H9 (cell line): ENCODE data around the gene CDH23. TPM values are rescaled to one million over a fixed set of nuclear protein-coding genes. Genes with fewer than 3 reads are reported as not detected.

Experiments
- DNase-seq: peaks from one replicate; pipeline ENCODE4 v3.0.0-alpha.2; 2017
- H2AFZ ChIP-seq: one replicate; pipeline ENCODE4 v1.6.1; 2013; ENCODE audit warnings: mild to moderate bottlenecking, low read length, control low read depth, moderate library complexity
- H2AK5ac ChIP-seq: 2 replicates; pipeline ENCODE4 v1.6.1; 2013; ENCODE audit warnings: low read length, control low read depth, mixed read lengths; ENCODE audit not compliant: insufficient read length
- H2BK120ac ChIP-seq: one replicate; pipeline ENCODE4 v1.6.1; 2013; ENCODE audit warnings: low read depth, mild to moderate bottlenecking, low read length, control low read depth, inconsistent platforms; ENCODE audit not compliant: poor library complexity, severe bottlenecking
- H2BK12ac ChIP-seq: 2 replicates; pipeline ENCODE4 v1.6.1; 2013; ENCODE audit warnings: low read length, control low read depth, mixed read lengths, low read depth; ENCODE audit not compliant: insufficient read length
- H2BK15ac ChIP-seq: 2 replicates; pipeline ENCODE4 v1.6.1; 2013; ENCODE audit warnings: low read depth, low read length, control low read depth
- H2BK20ac ChIP-seq: one replicate; pipeline ENCODE4 v1.6.1; 2013; ENCODE audit warnings: low read depth, mild to moderate bottlenecking, low read length, control low read depth, inconsistent platforms; ENCODE audit not compliant: poor library complexity, severe bottlenecking
- H2BK5ac ChIP-seq: 2 replicates; pipeline ENCODE4 v1.6.1; 2013; ENCODE audit warnings: low read length, control low read depth, mixed read lengths; ENCODE audit not compliant: insufficient read length
- H3K14ac ChIP-seq: 2 replicates; pipeline ENCODE4 v1.6.1; 2013; ENCODE audit warnings: low read length, control low read depth; ENCODE audit not compliant: insufficient read depth
- H3K18ac ChIP-seq: 2 replicates; pipeline ENCODE4 v1.6.1; 2013; ENCODE audit warnings: low read depth, mild to moderate bottlenecking, mixed read lengths, low read length, control low read depth; ENCODE audit not compliant: insufficient read length
- H3K23ac ChIP-seq: 2 replicates; pipeline ENCODE4 v1.6.1; 2013; ENCODE audit warnings: low read length, control low read depth, mixed read lengths, low read depth; ENCODE audit not compliant: insufficient read length
- H3K23me2 ChIP-seq: 2 replicates; pipeline ENCODE4 v1.6.1; 2013; ENCODE audit warnings: low read depth, mild to moderate bottlenecking, mixed read lengths, low read length, control low read depth; ENCODE audit not compliant: insufficient read length, poor library complexity, severe bottlenecking
- H3K27ac ChIP-seq: 2 replicates; pipeline ENCODE4 v1.5.1; 2013; ENCODE audit warnings: low read length, control low read depth, mixed read lengths, low read depth; ENCODE audit not compliant: insufficient read length
- H3K27me3 ChIP-seq: 2 replicates; pipeline ENCODE4 v1.6.1; 2013; ENCODE audit warnings: low read length, control low read depth, inconsistent platforms; ENCODE audit not compliant: insufficient read depth
- H3K4ac ChIP-seq: 2 replicates; pipeline ENCODE4 v1.6.1; 2013; ENCODE audit warnings: low read depth, mild to moderate bottlenecking, control low read depth, inconsistent platforms, low read length, moderate library complexity
- H3K4me1 ChIP-seq: 2 replicates; pipeline ENCODE4 v1.6.1; 2013; ENCODE audit warnings: low read length, control low read depth, inconsistent platforms; ENCODE audit not compliant: insufficient read depth
- H3K4me2 ChIP-seq: 2 replicates; pipeline ENCODE4 v1.6.1; 2013; ENCODE audit warnings: low read length, control low read depth, mixed read lengths; ENCODE audit not compliant: insufficient read length, insufficient read depth
- H3K56ac ChIP-seq: 2 replicates; pipeline ENCODE4 v1.6.1; 2013; ENCODE audit warnings: low read depth, mild to moderate bottlenecking, mixed read lengths, low read length, control low read depth; ENCODE audit not compliant: insufficient read length
- H3K79me1 ChIP-seq: 2 replicates; pipeline ENCODE4 v1.6.1; 2013; ENCODE audit warnings: low read depth, mild to moderate bottlenecking, moderate library complexity, low read length, control low read depth, inconsistent platforms; ENCODE audit not compliant: insufficient read depth, poor library complexity, severe bottlenecking
- H3K79me2 ChIP-seq: 2 replicates; pipeline ENCODE4 v1.6.1; 2013; ENCODE audit warnings: low read length, control low read depth, inconsistent platforms; ENCODE audit not compliant: insufficient read depth
- H3K9ac ChIP-seq: 2 replicates; pipeline ENCODE4 v1.6.1; 2013; ENCODE audit warnings: low read length, control low read depth, mixed read lengths; ENCODE audit not compliant: insufficient read length; ENCODE audit errors: extremely low read depth
- H3K9me3 ChIP-seq: one replicate; pipeline ENCODE4 v1.6.1; 2013; ENCODE audit warnings: low read depth, low read length, inconsistent platforms; ENCODE audit not compliant: control insufficient read depth
- H3T11ph ChIP-seq: one replicate; pipeline ENCODE4 v1.6.1; 2013; ENCODE audit warnings: mild to moderate bottlenecking, low read length, control low read depth, inconsistent platforms
- H4K20me1 ChIP-seq: one replicate; pipeline ENCODE4 v1.6.1; 2013; ENCODE audit not compliant: control insufficient read depth, insufficient read length, insufficient read depth
- H4K5ac ChIP-seq: 2 replicates; pipeline ENCODE4 v1.6.1; 2013; ENCODE audit warnings: low read depth, mild to moderate bottlenecking, mixed read lengths, low read length, control low read depth; ENCODE audit not compliant: insufficient read length
- H4K8ac ChIP-seq: replicated peaks from 2 replicates; pipeline ENCODE4 v1.6.1; 2013; ENCODE audit warnings: low read length, control low read depth, mixed read lengths, low read depth; ENCODE audit not compliant: insufficient read length
- H4K91ac ChIP-seq: 2 replicates; pipeline ENCODE4 v1.6.1; 2013; ENCODE audit warnings: low read depth, mild to moderate bottlenecking, moderate library complexity, mixed read lengths, low read length, control low read depth; ENCODE audit not compliant: insufficient read length
- H3K27ac Mint-ChIP-seq, 3 experiments: 2 replicates in 2 of 3; 3 replicates in 1 of 3; pipeline ENCODE4 v1.8.0; 2020 to 2021; ENCODE audit warnings: mixed read lengths in 3 of 3, mild to moderate bottlenecking in 1 of 3, moderate library complexity in 1 of 3
- H3K27me3 Mint-ChIP-seq: 2 replicates; pipeline ENCODE4 v1.8.0; 2021; ENCODE audit warnings: low read depth, mild to moderate bottlenecking, moderate library complexity, mixed read lengths
- H3K36me3 Mint-ChIP-seq, 3 experiments: 2 replicates in 2 of 3; 3 replicates in 1 of 3; pipeline ENCODE4 v1.8.0; 2020 to 2021; ENCODE audit warnings: low read depth in 3 of 3, mixed read lengths in 3 of 3; ENCODE audit not compliant: insufficient read depth in 1 of 3
- H3K4me1 Mint-ChIP-seq, 2 experiments: 2 replicates each; pipeline ENCODE4 v1.8.0; 2020; ENCODE audit warnings: mixed read lengths in 2 of 2
- H3K4me3 Mint-ChIP-seq, 2 experiments: 2 replicates in 1 of 2; 3 replicates in 1 of 2; pipeline ENCODE4 v1.8.0; 2020 to 2021; ENCODE audit warnings: mild to moderate bottlenecking in 2 of 2, mixed read lengths in 2 of 2, moderate library complexity in 1 of 2
- H3K9me3 Mint-ChIP-seq, 2 experiments: 2 replicates in 1 of 2; 3 replicates in 1 of 2; pipeline ENCODE4 v1.8.0; 2020; ENCODE audit warnings: mild to moderate bottlenecking in 2 of 2, mixed read lengths in 2 of 2, moderate library complexity in 1 of 2
- WGBS: extraction: QIAGEN DNeasy Blood & Tissue Kit; methylation state at CpG from one replicate; pipeline ENCODE4 v1.1.7; 2013; ENCODE audit warnings: missing lambda C conversion rate, low lambda C conversion rate, mixed read lengths; ENCODE audit not compliant: insufficient read length; ENCODE audit errors: extremely low coverage; 5-methylcytosine and 5-hydroxymethylcytosine counted together
- total RNA-seq: library from RNA; stranded (reverse); gene quantifications from 2 replicates; pipeline ENCODE4 v1.2.1, GENCODE V29; 2021
- TF ChIP-seq, protein P1 (sequence below): fragments of 200-600 bp; sonication (generic); conservative IDR thresholded peaks from 3 replicates; pipeline ENCODE4 v1.8.0; 2021; ENCODE audit warnings: antibody characterized with exemption, mild to moderate bottlenecking

Gene CDH23
- total RNA-seq, 1 experiment from 2014 or later = 2.1 TPM

DNA sequence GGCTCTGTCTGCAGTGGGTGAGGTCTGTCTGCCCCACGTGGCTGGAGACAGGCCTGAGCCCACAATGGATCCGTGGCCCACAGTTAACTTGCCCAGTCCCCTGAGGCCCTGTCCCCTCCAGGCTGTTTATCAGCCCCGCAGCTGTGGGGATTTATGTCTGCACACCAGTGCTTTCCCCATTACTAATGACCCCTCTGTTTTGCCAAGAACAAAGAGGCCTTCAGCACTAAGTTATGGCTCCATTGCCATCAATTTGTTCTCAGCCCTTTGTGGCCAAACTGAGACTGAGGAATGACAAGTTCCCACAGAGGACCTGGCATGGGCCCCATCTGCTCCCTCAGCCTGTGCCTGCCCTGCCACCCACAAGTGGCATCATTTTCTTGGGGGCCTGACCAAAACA is 184.7 kb downstream of the CDH23 start:
- H4K8ac ChIP-seq = no peak overlapping the region
- H3K14ac ChIP-seq = no peak overlapping the region
- H3T11ph ChIP-seq = no peak overlapping the region
- no peak overlapping the region for H2BK20ac ChIP-seq
- H3K79me2 ChIP-seq = no peaks in the 10 kb centered on the region
- no peak overlapping the region for H2BK5ac ChIP-seq
- Mint-ChIP-seq H3K4me1 (peaks cover 12 to 16% of the 10 kb centered on the region in 2 experiments), H3K9me3 (no peaks in the 10 kb centered on the region), H3K27ac (no peak overlapping the region), H3K4me3 (no peak overlapping the region), H3K27me3 (no peaks in the 10 kb centered on the region; the same call in none of the 2 replicates), H3K36me3 (no peaks in the 10 kb centered on the region)
- H3K4ac ChIP-seq = no peak overlapping the region
- no peak overlapping the region for H3K18ac ChIP-seq
- no peak overlapping the region for H3K4me2 ChIP-seq
- H4K5ac ChIP-seq = no peak overlapping the region
- no peaks in the 10 kb centered on the region for H3K4me1 ChIP-seq
- DNase-seq = no peak
- H3K9me3 ChIP-seq = no peaks in the 10 kb centered on the region
- H3K27ac ChIP-seq = no peak overlapping the region
- no peaks in the 10 kb centered on the region for H4K20me1 ChIP-seq
- no peak overlapping the region for H4K91ac ChIP-seq
- no peaks in the 10 kb centered on the region for H3K27me3 ChIP-seq
- H2AFZ ChIP-seq = no peak overlapping the region
- no peaks in the 10 kb centered on the region for H3K23me2 ChIP-seq
- H3K56ac ChIP-seq = no peak overlapping the region
- H2BK120ac ChIP-seq = no peak overlapping the region
- H3K79me1 ChIP-seq = no peaks in the 10 kb centered on the region
- H2AK5ac ChIP-seq = no peak overlapping the region
- H2BK12ac ChIP-seq = no peak overlapping the region
- no peak overlapping the region for H3K9ac ChIP-seq
- no CpG with 5 or more reads among the region's 3 CpGs for WGBS
- no peak overlapping the region for H2BK15ac ChIP-seq
- TF ChIP-seq, protein P1, sequence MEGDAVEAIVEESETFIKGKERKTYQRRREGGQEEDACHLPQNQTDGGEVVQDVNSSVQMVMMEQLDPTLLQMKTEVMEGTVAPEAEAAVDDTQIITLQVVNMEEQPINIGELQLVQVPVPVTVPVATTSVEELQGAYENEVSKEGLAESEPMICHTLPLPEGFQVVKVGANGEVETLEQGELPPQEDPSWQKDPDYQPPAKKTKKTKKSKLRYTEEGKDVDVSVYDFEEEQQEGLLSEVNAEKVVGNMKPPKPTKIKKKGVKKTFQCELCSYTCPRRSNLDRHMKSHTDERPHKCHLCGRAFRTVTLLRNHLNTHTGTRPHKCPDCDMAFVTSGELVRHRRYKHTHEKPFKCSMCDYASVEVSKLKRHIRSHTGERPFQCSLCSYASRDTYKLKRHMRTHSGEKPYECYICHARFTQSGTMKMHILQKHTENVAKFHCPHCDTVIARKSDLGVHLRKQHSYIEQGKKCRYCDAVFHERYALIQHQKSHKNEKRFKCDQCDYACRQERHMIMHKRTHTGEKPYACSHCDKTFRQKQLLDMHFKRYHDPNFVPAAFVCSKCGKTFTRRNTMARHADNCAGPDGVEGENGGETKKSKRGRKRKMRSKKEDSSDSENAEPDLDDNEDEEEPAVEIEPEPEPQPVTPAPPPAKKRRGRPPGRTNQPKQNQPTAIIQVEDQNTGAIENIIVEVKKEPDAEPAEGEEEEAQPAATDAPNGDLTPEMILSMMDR = no peak
- no peak overlapping the region for H3K23ac ChIP-seq
